Fibroblast of skin of left biceps (primary cell): ENCODE results near the gene UBE2Q1.

Experiments
- DNase-seq, 2 experiments: peaks; one replicate each; pipeline ENCODE4 v3.0.0-alpha.2; 2013; ENCODE audit warnings: low read depth in 2 of 2

Gene UBE2Q1

GRCh38 chr1:154557939-154558719, at the start of gene UBE2Q1:
Gene UBE2Q1, minus strand, starts transcription at chr1:154558662. Its CDS starts 109 bp downstream, at chr1:154558553.
- DNase-seq = no peak

GRCh38 chr1:154607609-154608396, 49.3 kb upstream of the UBE2Q1 start, which contains the start of gene ADAR:
Gene ADAR, minus strand, starts transcription at chr1:154608186. Its CDS starts 180 bp downstream, at chr1:154608006.
- peak; percentile 96 for DNase-seq

GRCh38 chr1:154607106-154607608, 48.7 kb upstream of the UBE2Q1 start:
- no peak for DNase-seq

DNA sequence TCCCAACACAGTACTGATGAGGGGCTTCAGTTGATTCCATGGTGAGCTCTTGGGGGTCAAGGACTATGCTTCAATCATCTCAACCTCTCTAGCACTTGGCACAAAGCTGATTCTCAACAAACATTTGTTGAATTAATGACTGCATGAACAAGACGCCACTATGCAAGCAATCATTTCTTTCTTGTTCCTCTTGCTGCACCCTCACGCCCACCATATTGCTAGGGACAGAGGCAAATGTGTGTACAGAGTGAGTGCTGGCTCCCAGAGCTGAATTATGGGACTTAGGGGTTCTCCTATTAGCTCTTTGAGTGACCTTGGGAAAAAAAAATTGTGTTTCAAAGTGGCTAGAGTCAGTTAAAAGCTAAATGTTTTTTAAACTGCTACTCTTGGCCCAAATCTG, 47.1 kb upstream of the UBE2Q1 start:
- no peak for DNase-seq

- no peak for DNase-seq
Observed at GRCh38 chr1:154603317-154603716, 44.9 kb upstream of the UBE2Q1 start.

DNA sequence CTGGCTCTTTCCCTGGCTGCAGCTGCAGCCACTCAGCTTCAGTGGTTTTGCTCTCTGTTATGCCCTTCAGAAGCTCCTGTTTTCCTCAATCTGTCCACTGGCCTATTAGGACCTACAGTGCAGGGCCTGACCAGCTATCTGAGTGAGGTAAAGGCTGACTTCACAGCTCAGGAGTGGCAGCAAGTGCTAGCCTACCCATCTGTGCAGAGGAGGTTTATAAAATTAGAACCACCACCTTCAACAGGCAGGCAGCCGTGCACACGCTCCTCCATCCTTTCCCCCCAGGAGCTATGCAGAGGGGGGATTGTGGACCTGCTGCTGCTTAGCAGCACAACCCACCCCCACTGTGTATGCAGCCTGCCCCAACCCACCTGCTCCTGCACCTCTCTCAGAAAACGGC, 41.2 kb upstream of the UBE2Q1 start:
- no peak for DNase-seq

GRCh38 chr1:154598871-154599635, 40.6 kb upstream of the UBE2Q1 start:
- no peak for DNase-seq

GRCh38 chr1:154595621-154596020, 37.2 kb upstream of the UBE2Q1 start:
- no peak for DNase-seq

GRCh38 chr1:154594811-154595210, 36.3 kb upstream of the UBE2Q1 start:
- DNase-seq = no peak

DNA sequence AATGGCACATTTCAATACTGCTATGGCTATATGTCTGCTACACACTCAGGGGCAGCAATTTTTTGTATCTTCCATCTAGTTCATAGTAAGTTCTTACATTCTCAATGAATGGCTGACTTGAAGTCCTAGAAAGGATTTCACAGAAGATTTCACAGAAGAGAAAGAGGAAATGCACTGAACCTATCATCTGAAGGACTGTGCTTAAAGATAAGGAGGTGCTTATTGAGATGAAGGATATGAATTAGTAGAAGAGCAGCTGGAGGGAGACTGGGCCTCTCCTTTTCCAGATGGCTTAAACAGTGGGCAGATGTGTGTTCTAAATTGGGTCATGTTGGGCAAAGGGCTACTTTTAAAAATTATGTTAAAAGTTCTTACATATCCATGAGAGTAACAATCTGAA, 34.9 kb upstream of the UBE2Q1 start:
- no peak for DNase-seq

GRCh38 chr1:154591206-154591605, 32.7 kb upstream of the UBE2Q1 start:
- DNase-seq = no peak

DNA sequence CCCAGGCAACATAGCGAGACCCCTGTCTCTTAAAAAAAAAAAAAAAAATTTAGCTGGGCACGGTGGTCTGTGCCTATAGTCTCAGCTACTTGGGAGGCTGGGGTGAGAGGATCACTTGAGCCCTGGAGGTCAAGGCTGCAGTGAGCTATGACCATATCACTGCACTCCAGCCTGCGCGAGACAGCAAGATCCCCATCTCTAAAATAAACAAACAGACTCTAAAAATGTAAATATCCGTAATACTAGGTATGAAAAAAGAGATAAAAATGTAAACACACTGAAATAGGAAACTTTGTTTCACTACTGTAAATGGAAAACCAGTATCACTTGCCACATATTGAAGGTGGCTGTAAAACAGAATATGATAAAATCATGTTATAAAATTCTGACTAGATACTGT, 32.3 kb upstream of the UBE2Q1 start:
- DNase-seq = no peak

GRCh38 chr1:154589780-154590179, 31.3 kb upstream of the UBE2Q1 start:
- no peak for DNase-seq

DNA sequence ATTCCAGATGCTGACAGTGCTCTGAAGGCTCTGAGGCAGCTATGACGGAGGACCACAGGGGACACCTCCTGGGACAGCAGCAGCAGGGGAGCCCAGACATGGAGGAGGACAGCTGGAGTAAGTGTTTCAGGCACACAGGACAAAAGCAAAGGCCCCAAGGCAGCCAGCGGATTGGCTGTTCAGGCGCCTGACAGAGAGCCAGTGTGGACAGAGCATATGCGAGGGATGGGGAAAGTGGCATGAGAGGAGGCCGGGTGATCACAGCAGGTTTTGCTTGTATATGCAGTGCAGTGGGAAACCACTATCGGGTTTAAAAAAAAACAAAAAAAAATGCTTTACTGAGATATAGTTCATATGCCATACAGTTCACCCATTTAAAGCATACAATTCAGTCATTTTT, 28.2 kb upstream of the UBE2Q1 start:
- DNase-seq = no peak

- DNase-seq = no peak
Observed at GRCh38 chr1:154586231-154586630, 27.8 kb upstream of the UBE2Q1 start.

DNA sequence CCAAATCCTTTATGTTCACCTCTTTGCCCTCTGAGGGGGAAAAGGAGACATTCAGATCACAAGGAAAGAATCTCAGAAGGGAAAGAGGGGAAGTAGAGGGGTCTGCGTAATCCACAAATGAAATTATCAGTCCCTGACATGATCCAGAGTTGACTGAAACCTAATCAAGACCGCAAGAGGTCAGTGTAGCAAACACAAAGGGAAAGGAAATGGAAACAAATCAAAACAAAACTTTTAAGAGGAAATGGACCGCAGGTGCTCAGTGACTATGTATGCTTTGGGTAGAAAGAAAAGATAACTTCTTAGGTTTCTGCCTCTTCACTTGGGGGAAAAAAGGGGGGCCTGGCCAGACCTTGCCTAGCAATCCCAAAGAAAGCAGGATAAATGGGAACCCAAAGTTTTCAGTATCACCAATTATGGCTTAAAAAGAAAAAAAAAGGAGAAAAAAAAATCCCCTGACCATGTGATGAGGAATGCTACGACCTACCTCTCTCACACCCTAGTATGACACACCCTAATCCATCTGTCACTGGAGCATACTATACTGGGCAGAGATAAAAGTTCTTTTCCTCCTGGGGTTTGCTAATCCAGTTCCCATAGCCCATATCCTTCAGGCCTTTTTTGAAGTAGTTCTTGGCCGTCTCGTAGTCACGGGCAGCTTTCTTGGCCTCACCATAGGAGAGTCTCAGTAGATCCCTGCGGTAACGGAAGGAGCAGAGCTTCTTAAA, 26.0 kb upstream of the UBE2Q1 start:
- no peak for DNase-seq

DNA sequence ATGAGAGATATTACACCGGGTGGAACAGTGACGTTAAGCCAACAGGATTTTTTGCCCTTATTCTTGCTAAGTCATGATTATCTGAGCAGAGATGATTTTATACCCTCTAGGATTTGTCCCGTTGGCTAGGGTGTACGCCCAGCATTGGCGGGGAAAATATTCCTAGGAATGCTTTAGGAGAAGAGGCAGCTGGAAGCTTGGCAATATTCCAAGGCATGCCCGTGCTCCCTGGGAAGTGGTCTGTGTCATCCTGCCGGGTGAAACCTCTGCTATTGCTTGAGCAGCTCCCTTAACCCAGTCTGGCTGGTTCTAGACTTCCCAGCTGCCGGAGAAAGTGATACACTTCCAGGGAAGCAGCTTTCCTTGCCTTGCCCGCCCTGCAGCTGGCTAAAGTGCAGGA, 25.3 kb upstream of the UBE2Q1 start:
- no peak for DNase-seq

GRCh38 chr1:154582885-154583284, 24.4 kb upstream of the UBE2Q1 start:
- DNase-seq = no peak

DNA sequence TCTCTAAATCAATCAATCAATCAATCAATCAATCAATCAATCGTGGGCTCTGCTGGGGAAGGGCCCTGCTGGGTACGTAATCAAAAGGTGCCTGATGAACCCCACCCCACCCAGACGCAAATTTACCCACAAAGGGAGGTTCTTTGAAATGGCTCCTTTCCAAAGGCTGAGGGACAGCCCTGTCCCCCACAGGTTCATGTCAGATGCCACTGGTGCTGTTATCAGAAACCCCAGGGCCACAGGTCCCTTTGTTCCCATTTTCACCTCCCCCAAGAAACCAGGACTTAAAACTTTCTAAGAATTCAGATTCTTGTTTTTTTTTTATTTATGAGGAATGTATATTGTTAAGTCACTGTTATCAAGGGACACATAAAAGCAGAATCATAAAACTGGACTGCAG, 23.3 kb upstream of the UBE2Q1 start:
- no peak for DNase-seq

DNA sequence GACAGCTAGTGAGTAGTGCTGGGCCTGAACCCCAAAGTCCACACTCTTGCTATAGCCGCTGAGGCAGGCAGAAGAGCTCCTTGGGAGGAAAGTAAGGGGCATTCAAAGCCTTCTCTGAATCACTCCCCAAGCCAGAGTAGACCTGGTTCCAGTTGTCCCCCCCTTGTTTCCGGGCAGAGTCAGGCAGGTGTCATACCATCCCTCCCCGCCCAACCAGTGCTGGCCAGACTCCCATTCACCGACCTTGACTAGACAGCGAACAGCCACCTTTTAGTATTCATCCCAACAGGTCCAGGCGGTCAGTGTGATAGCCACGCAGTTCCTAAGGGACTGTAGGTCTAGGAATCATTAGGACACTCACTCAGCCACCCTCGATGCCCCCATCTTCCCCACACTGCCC, 20.9 kb upstream of the UBE2Q1 start:
- no peak for DNase-seq

GRCh38 chr1:154578058-154578418, 19.6 kb upstream of the UBE2Q1 start:
- no peak for DNase-seq
